ENCODE data around the gene RPS6KC1. TPM values are rescaled to one million over a fixed set of nuclear protein-coding genes. Genes with fewer than 3 reads are reported as not detected.
A peak's percentile ranks its signal among the peaks of the same experiment; 100 is the strongest.

RPS6KC1 gene
- total and polyA plus RNA-seq, 9 of the 15 experiments (the other 6 are each of a cell fraction or from before 2014, with no cell fraction given), result 4.3 to 34.6 (median 20.9) TPM

GRCh38 chr1:213049232-213049631 lies 1.8 kb upstream of the RPS6KC1 start (continued):
- TF ChIP-seq TAF9B (IDR thresholded peaks at IDR 0.05; ENCODE audit: partially characterized antibody) (peak; percentile 41), ZSCAN32 (CRISPR knock-in tag; IDR thresholded peaks at IDR 0.05) (peak; percentile 63; the same call in 1 of the 2 replicates), ID3 (CRISPR knock-in tag; IDR thresholded peaks at IDR 0.05) (no peak), ID3 (tag; IDR thresholded peaks at IDR 0.05) (no peak), SMARCE1 (IDR thresholded peaks at IDR 0.05) (peak; percentile 79), L3MBTL2 (IDR thresholded peaks at IDR 0.05) (no peak), IFI16 (CRISPR knock-in tag; IDR thresholded peaks at IDR 0.05) (no peak), NUFIP1 (IDR thresholded peaks at IDR 0.05; ENCODE audit: partially characterized antibody) (no peak), ARNT (IDR thresholded peaks at IDR 0.05) (peak in 1 of 2 experiments; percentile 86; a peak in 2 of 4 replicates), ATF4 (CRISPR knock-in tag; IDR thresholded peaks at IDR 0.05) (peak; percentile 89; the same call in 1 of the 2 replicates), BDP1 (IDR thresholded peaks at IDR 0.05; ENCODE audit: insufficient read depth, insufficient read length) (no peak), GATAD2B (IDR thresholded peaks at IDR 0.05; ENCODE audit: borderline replicate concordance) (peak; percentile 66), ZNF24 (IDR thresholded peaks at IDR 0.05) (0 out of 2 replicates have a peak, but pooled peaks have one; percentile 9), SMAD4 (CRISPR knock-in tag; conservative IDR thresholded peaks at IDR 0.05) (no peak), MAFG (tag; conservative IDR thresholded peaks at IDR 0.05) (peak; percentile 100), RBFOX2 (IDR thresholded peaks at IDR 0.05; ENCODE audit: low read depth, low read length) (0 out of 2 replicates have a peak, but pooled peaks have one; percentile 27), ZNF436 (CRISPR knock-in tag; IDR thresholded peaks at IDR 0.05) (0 out of 2 replicates have a peak, but pooled peaks have one; percentile 14), TCF7 (IDR thresholded peaks at IDR 0.05; ENCODE audit: borderline replicate concordance) (no peak), ARID2 (IDR thresholded peaks at IDR 0.05) (peak; percentile 39; the same call in 1 of the 2 replicates), CEBPB (tag; IDR thresholded peaks at IDR 0.05) (peak; percentile 97), KDM1A (IDR thresholded peaks at IDR 0.05) (peak; percentile 37 to 39; a peak in 1 of 4 replicates), POU5F1 (IDR thresholded peaks at IDR 0.05; ENCODE audit: borderline replicate concordance, low read depth, low read length, partially characterized antibody) (no peak), U2AF2 (optimal IDR thresholded peaks at IDR 0.05; ENCODE audit: low read depth, low read length) (no peak), POLR2A (conservative IDR thresholded peaks at IDR 0.05) (no peak), MEIS2 (IDR thresholded peaks at IDR 0.05; ENCODE audit: partially characterized antibody) (peak; percentile 19)
- TF ChIP-seq, protein P1, sequence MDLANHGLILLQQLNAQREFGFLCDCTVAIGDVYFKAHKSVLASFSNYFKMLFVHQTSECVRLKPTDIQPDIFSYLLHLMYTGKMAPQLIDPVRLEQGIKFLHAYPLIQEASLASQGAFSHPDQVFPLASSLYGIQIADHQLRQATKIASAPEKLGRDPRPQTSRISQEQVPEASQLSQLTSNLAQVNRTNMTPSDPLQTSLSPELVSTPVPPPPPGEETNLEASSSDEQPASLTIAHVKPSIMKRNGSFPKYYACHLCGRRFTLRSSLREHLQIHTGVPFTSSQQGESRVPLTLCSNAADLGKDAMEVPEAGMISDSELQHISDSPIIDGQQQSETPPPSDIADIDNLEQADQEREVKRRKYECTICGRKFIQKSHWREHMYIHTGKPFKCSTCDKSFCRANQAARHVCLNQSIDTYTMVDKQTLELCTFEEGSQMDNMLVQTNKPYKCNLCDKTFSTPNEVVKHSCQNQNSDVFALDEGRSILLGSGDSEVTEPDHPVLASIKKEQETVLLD (IDR thresholded peaks at IDR 0.05), result peak; percentile 39; the same call in 1 of the 2 replicates
- TF ChIP-seq, protein P2, sequence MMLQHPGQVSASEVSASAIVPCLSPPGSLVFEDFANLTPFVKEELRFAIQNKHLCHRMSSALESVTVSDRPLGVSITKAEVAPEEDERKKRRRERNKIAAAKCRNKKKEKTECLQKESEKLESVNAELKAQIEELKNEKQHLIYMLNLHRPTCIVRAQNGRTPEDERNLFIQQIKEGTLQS (IDR thresholded peaks at IDR 0.05), result peak; percentile 100
- TF ChIP-seq, protein P2 (CRISPR knock-in tag; conservative IDR thresholded peaks at IDR 0.05), result peak; percentile 83; the same call in 1 of the 2 replicates
- TF ChIP-seq, protein P3, sequence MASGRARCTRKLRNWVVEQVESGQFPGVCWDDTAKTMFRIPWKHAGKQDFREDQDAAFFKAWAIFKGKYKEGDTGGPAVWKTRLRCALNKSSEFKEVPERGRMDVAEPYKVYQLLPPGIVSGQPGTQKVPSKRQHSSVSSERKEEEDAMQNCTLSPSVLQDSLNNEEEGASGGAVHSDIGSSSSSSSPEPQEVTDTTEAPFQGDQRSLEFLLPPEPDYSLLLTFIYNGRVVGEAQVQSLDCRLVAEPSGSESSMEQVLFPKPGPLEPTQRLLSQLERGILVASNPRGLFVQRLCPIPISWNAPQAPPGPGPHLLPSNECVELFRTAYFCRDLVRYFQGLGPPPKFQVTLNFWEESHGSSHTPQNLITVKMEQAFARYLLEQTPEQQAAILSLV (tag; IDR thresholded peaks at IDR 0.05), result peak; percentile 81

All from K562 (cell line).